ENCODE measurements around the gene DIAPH1.
A peak's percentile ranks its signal among the peaks of the same experiment; 100 is the strongest.

DIAPH1 gene

GRCh38 chr5:141495453-141495811, 123.4 kb downstream of the DIAPH1 start:
- no peak for DNase-seq

- DNase-seq = no peak
Observed at GRCh38 chr5:141494761-141495452, 123.9 kb downstream of the DIAPH1 start.

GRCh38 chr5:141493500-141494422, 125.0 kb downstream of the DIAPH1 start:
- DNase-seq = no peak

GRCh38 chr5:141492168-141492885, 126.5 kb downstream of the DIAPH1 start:
- no peak for DNase-seq

GRCh38 chr5:141491323-141492167, 127.3 kb downstream of the DIAPH1 start:
- DNase-seq = no peak

GRCh38 chr5:141490771-141491170, 128.0 kb downstream of the DIAPH1 start:
- DNase-seq = no peak

- no peak for DNase-seq
Observed at GRCh38 chr5:141490271-141490670, 128.5 kb downstream of the DIAPH1 start.

GRCh38 chr5:141489841-141490240, 129.0 kb downstream of the DIAPH1 start:
- DNase-seq = no peak

- DNase-seq = no peak
Observed at GRCh38 chr5:141488591-141489561, 129.9 kb downstream of the DIAPH1 start, which contains the start of gene PCDHGC5. TSS of gene PCDHGC5 (plus strand) at chr5:141489081. CDS start at chr5:141489241, 160 bp downstream.

- DNase-seq = no peak
Observed at GRCh38 chr5:141487131-141487530, 131.7 kb downstream of the DIAPH1 start.

GRCh38 chr5:141486091-141486490, 132.7 kb downstream of the DIAPH1 start:
- DNase-seq = no peak

- no peak for DNase-seq
Observed at GRCh38 chr5:141485321-141486055, 133.3 kb downstream of the DIAPH1 start.

GRCh38 chr5:141484641-141485311, 134.0 kb downstream of the DIAPH1 start, which contains the start of gene PCDHGC4:
TSS of gene PCDHGC4 (plus strand) at chr5:141485030. CDS start at chr5:141485174, 144 bp downstream.
- peak; percentile 14 for DNase-seq

- peak; percentile 13 for DNase-seq
Observed at GRCh38 chr5:141484310-141484640, 134.5 kb downstream of the DIAPH1 start.

GRCh38 chr5:141483902-141484301, 134.9 kb downstream of the DIAPH1 start:
- no peak for DNase-seq

GRCh38 chr5:141479776-141480175, 139.0 kb downstream of the DIAPH1 start:
- no peak for DNase-seq

GRCh38 chr5:141478321-141478945, 140.4 kb downstream of the DIAPH1 start:
- DNase-seq = peak; percentile 61

- no peak for DNase-seq
Observed at GRCh38 chr5:141477815-141478214, 141.0 kb downstream of the DIAPH1 start.

- no peak for DNase-seq
Observed at GRCh38 chr5:141477044-141477575, 141.7 kb downstream of the DIAPH1 start.

Measured in NCI-H2029 treated with DMSO at 0.1 percent for 48 hours (cell line).